Omental fat pad (tissue), 4 donors: ENCODE data around the gene SF1. TPM values are rescaled to one million over a fixed set of nuclear protein-coding genes. Genes with fewer than 3 reads are reported as not detected.
A peak's percentile ranks its signal among the peaks of the same experiment; 100 is the strongest.

Experiments used
- ATAC-seq: fragments of 150-250 bp; one replicate; pipeline ENCODE4 v1.9.1; 2016; ENCODE audit warnings: mild to moderate bottlenecking, moderate library complexity; ENCODE audit not compliant: low FRiP score
- DNase-seq: peaks from one replicate; pipeline ENCODE4 v3.0.0-alpha.2; 2019; ENCODE audit warnings: low spot score
- CTCF ChIP-seq, 3 donors: fragments of 450-650 bp; IDR thresholded peaks; one replicate each; pipeline ENCODE4 v1.5.1; 2016 to 2017; ENCODE audit warnings: antibody characterized with exemption in 3 of 3, mild to moderate bottlenecking in 3 of 3, moderate library complexity in 2 of 3
- total RNA-seq, 4 donors: library from RNA; depleted of rRNA; stranded (reverse); fragments of >200 nt; gene quantifications; one replicate each; pipeline ENCODE4 v1.1.0, GENCODE V29; 2016

The SF1 gene
- total RNA-seq, 4 donors from 2014 or later: 209 to 411 (median 320) TPM

GRCh38 chr11:64768300-64768694 is 10.0 kb downstream of the SF1 start:
- no peak for TF ChIP-seq CTCF (IDR thresholded peaks at IDR 0.05)
- ATAC-seq (no peak), DNase-seq (no peak)

- peak in 2 of 3 donors; percentile 43 to 81 for TF ChIP-seq CTCF (IDR thresholded peaks at IDR 0.05)
- ATAC-seq: no peak
Observed at GRCh38 chr11:64767344-64768299, 10.7 kb downstream of the SF1 start.

GRCh38 chr11:64766881-64767280 is 11.5 kb downstream of the SF1 start:
- no peak for TF ChIP-seq CTCF (IDR thresholded peaks at IDR 0.05)
- ATAC-seq (no peak), DNase-seq (no peak)

More at GRCh38 chr11:64767344-64768299, 10.7 kb downstream of the SF1 start:
- DNase-seq: peak; percentile 91

GRCh38 chr11:64765851-64766665 is 12.3 kb downstream of the SF1 start:
- ATAC-seq (no peak), DNase-seq (no peak)
- no peak for TF ChIP-seq CTCF (IDR thresholded peaks at IDR 0.05)

GRCh38 chr11:64765291-64765850 is 13.0 kb downstream of the SF1 start:
- ATAC-seq (no peak), DNase-seq (no peak)
- no peak for TF ChIP-seq CTCF (IDR thresholded peaks at IDR 0.05)

GRCh38 chr11:64764753-64765152 is 13.6 kb downstream of the SF1 start:
- TF ChIP-seq CTCF (IDR thresholded peaks at IDR 0.05): no peak
- ATAC-seq (no peak), DNase-seq (no peak)
